ENCODE results near the gene SMIM28.

SMIM28 gene

GRCh38 chr6:138393871-138394783 is 16.4 kb downstream of the SMIM28 start:
- H3K27me3 ChIP-seq (replicated peaks; ENCODE audit: control insufficient read depth, insufficient read depth, low read length, poor library complexity, severe bottlenecking), result no peaks in the 10 kb centered on the region
- no peaks in the 10 kb centered on the region for H3K4me1 ChIP-seq (ENCODE audit: control insufficient read depth, insufficient read depth, low read length, poor library complexity, severe bottlenecking)
- H3K27ac ChIP-seq (ENCODE audit: insufficient read depth, low read length, poor library complexity, severe bottlenecking), result no peak overlapping the region
- H3K4me3 ChIP-seq (ENCODE audit: insufficient read depth, low read depth, low read length, poor library complexity, severe bottlenecking), result no peak overlapping the region
- H3K36me3 ChIP-seq (ENCODE audit: control insufficient read depth, insufficient read depth, low read length), result no peaks in the 10 kb centered on the region
- no peak for DNase-seq
- no peaks in the 10 kb centered on the region for H3K9me3 ChIP-seq (ENCODE audit: control insufficient read depth, low read length)

GRCh38 chr6:138396709-138397108 is 19.0 kb downstream of the SMIM28 start:
- no peaks in the 10 kb centered on the region for H3K4me1 ChIP-seq (ENCODE audit: control insufficient read depth, insufficient read depth, low read length, poor library complexity, severe bottlenecking)
- H3K27ac ChIP-seq (ENCODE audit: insufficient read depth, low read length, poor library complexity, severe bottlenecking), result no peak overlapping the region
- H3K4me3 ChIP-seq (ENCODE audit: insufficient read depth, low read depth, low read length, poor library complexity, severe bottlenecking), result no peak overlapping the region
- H3K27me3 ChIP-seq (replicated peaks; ENCODE audit: control insufficient read depth, insufficient read depth, low read length, poor library complexity, severe bottlenecking), result no peaks in the 10 kb centered on the region
- no peak for DNase-seq
- no peaks in the 10 kb centered on the region for H3K36me3 ChIP-seq (ENCODE audit: control insufficient read depth, insufficient read depth, low read length)
- H3K9me3 ChIP-seq (ENCODE audit: control insufficient read depth, low read length), result no peaks in the 10 kb centered on the region

GRCh38 chr6:138397128-138398122 is 19.7 kb downstream of the SMIM28 start:
- H3K27ac ChIP-seq (ENCODE audit: insufficient read depth, low read length, poor library complexity, severe bottlenecking), result no peak overlapping the region
- H3K9me3 ChIP-seq (ENCODE audit: control insufficient read depth, low read length), result no peaks in the 10 kb centered on the region
- no peaks in the 10 kb centered on the region for H3K36me3 ChIP-seq (ENCODE audit: control insufficient read depth, insufficient read depth, low read length)
- no peak for DNase-seq
- no peaks in the 10 kb centered on the region for H3K4me1 ChIP-seq (ENCODE audit: control insufficient read depth, insufficient read depth, low read length, poor library complexity, severe bottlenecking)
- no peak overlapping the region for H3K4me3 ChIP-seq (ENCODE audit: insufficient read depth, low read depth, low read length, poor library complexity, severe bottlenecking)
- no peaks in the 10 kb centered on the region for H3K27me3 ChIP-seq (replicated peaks; ENCODE audit: control insufficient read depth, insufficient read depth, low read length, poor library complexity, severe bottlenecking)

GRCh38 chr6:138400326-138400725 is 22.6 kb downstream of the SMIM28 start:
- H3K4me1 ChIP-seq (ENCODE audit: control insufficient read depth, insufficient read depth, low read length, poor library complexity, severe bottlenecking), result peaks cover 14% of the 10 kb centered on the region
- H3K9me3 ChIP-seq (ENCODE audit: control insufficient read depth, low read length), result no peaks in the 10 kb centered on the region
- H3K27me3 ChIP-seq (replicated peaks; ENCODE audit: control insufficient read depth, insufficient read depth, low read length, poor library complexity, severe bottlenecking), result no peaks in the 10 kb centered on the region
- H3K36me3 ChIP-seq (ENCODE audit: control insufficient read depth, insufficient read depth, low read length), result no peaks in the 10 kb centered on the region
- no peak for DNase-seq
- H3K4me3 ChIP-seq (ENCODE audit: insufficient read depth, low read depth, low read length, poor library complexity, severe bottlenecking), result no peak overlapping the region
- H3K27ac ChIP-seq (ENCODE audit: insufficient read depth, low read length, poor library complexity, severe bottlenecking), result no peak overlapping the region

- Histone ChIP-seq H3K9me3 (ENCODE audit: control insufficient read depth, low read length) (no peaks in the 10 kb centered on the region), H3K27me3 (replicated peaks; ENCODE audit: control insufficient read depth, insufficient read depth, low read length, poor library complexity, severe bottlenecking) (no peaks in the 10 kb centered on the region), H3K27ac (ENCODE audit: insufficient read depth, low read length, poor library complexity, severe bottlenecking) (no peak overlapping the region), H3K36me3 (ENCODE audit: control insufficient read depth, insufficient read depth, low read length) (peaks cover 12% of the 10 kb centered on the region), H3K4me1 (ENCODE audit: control insufficient read depth, insufficient read depth, low read length, poor library complexity, severe bottlenecking) (peaks cover 14% of the 10 kb centered on the region), H3K4me3 (ENCODE audit: insufficient read depth, low read depth, low read length, poor library complexity, severe bottlenecking) (no peak overlapping the region)
- no peak for DNase-seq
Measured at GRCh38 chr6:138401960-138402837, 24.5 kb downstream of the SMIM28 start.

- H3K4me1 ChIP-seq (ENCODE audit: control insufficient read depth, insufficient read depth, low read length, poor library complexity, severe bottlenecking), result peaks cover 14% of the 10 kb centered on the region
- DNase-seq, result no peak
- no peak overlapping the region for H3K27ac ChIP-seq (ENCODE audit: insufficient read depth, low read length, poor library complexity, severe bottlenecking)
- no peaks in the 10 kb centered on the region for H3K27me3 ChIP-seq (replicated peaks; ENCODE audit: control insufficient read depth, insufficient read depth, low read length, poor library complexity, severe bottlenecking)
- no peaks in the 10 kb centered on the region for H3K9me3 ChIP-seq (ENCODE audit: control insufficient read depth, low read length)
- peak overlapping the region; percentile 64 for H3K4me3 ChIP-seq (ENCODE audit: insufficient read depth, low read depth, low read length, poor library complexity, severe bottlenecking)
- H3K36me3 ChIP-seq (ENCODE audit: control insufficient read depth, insufficient read depth, low read length), result peaks cover 19% of the 10 kb centered on the region
Measured at GRCh38 chr6:138402838-138403187, 25.1 kb downstream of the SMIM28 start.

- H3K36me3 ChIP-seq (ENCODE audit: control insufficient read depth, insufficient read depth, low read length), result peaks cover 24% of the 10 kb centered on the region
- peaks cover 14% of the 10 kb centered on the region for H3K4me1 ChIP-seq (ENCODE audit: control insufficient read depth, insufficient read depth, low read length, poor library complexity, severe bottlenecking)
- H3K4me3 ChIP-seq (ENCODE audit: insufficient read depth, low read depth, low read length, poor library complexity, severe bottlenecking), result peak overlapping the region; percentile 64
- H3K27ac ChIP-seq (ENCODE audit: insufficient read depth, low read length, poor library complexity, severe bottlenecking), result peak overlapping the region; percentile 79
- no peaks in the 10 kb centered on the region for H3K9me3 ChIP-seq (ENCODE audit: control insufficient read depth, low read length)
- DNase-seq, result peak in 1 of 3 donors; percentile 27
- H3K27me3 ChIP-seq (replicated peaks; ENCODE audit: control insufficient read depth, insufficient read depth, low read length, poor library complexity, severe bottlenecking), result no peaks in the 10 kb centered on the region
Measured at GRCh38 chr6:138403324-138403800, 25.7 kb downstream of the SMIM28 start.

- H3K4me1 ChIP-seq (ENCODE audit: control insufficient read depth, insufficient read depth, low read length, poor library complexity, severe bottlenecking), result peaks cover 14% of the 10 kb centered on the region
- peak; percentile 86 to 91 (median 87) for DNase-seq
- H3K9me3 ChIP-seq (ENCODE audit: control insufficient read depth, low read length), result no peaks in the 10 kb centered on the region
- no peaks in the 10 kb centered on the region for H3K27me3 ChIP-seq (replicated peaks; ENCODE audit: control insufficient read depth, insufficient read depth, low read length, poor library complexity, severe bottlenecking)
- H3K36me3 ChIP-seq (ENCODE audit: control insufficient read depth, insufficient read depth, low read length), result peaks cover 31% of the 10 kb centered on the region
- peak within 1 kb of the TSS; percentile 64 for H3K4me3 ChIP-seq (ENCODE audit: insufficient read depth, low read depth, low read length, poor library complexity, severe bottlenecking)
- peak within 1 kb of the TSS; percentile 79 for H3K27ac ChIP-seq (ENCODE audit: insufficient read depth, low read length, poor library complexity, severe bottlenecking)
Measured at GRCh38 chr6:138403801-138404665, 26.3 kb downstream of the SMIM28 start, which contains the start of gene HEBP2. TSS of gene HEBP2 (plus strand) at chr6:138404223. CDS start at chr6:138404496, 273 bp downstream.
